A549 (cell line): ENCODE data around the gene PARD3B.

Experiments
- CEBPB ChIP-seq, 2 experiments: fragments of >200 bp in 1 of 2; sonication (Bioruptor Twin) in 1 of 2; formaldehyde crosslinking in 1 of 2; IDR thresholded peaks; 2 replicates each; pipeline ENCODE4 v1.6.1; 2012 to 2016
- EP300 ChIP-seq, 2 experiments: fragments of >200 bp; sonication (Bioruptor Twin); formaldehyde crosslinking; IDR thresholded peaks; 2 replicates in 1 of 2; 3 replicates in 1 of 2; pipeline ENCODE4 v1.6.1; 2016 to 2017
- ESRRA ChIP-seq: fragments of 150-350 bp; IDR thresholded peaks from 2 replicates; pipeline ENCODE4 v1.6.1; 2014; ENCODE audit warnings: mild to moderate bottlenecking, low read length, borderline replicate concordance
- HOXB13 ChIP-seq: fragments of 250-450 bp; sonication (Bioruptor Pico); IDR thresholded peaks from 2 replicates; pipeline ENCODE4 v1.5.0; 2020; ENCODE audit warnings: low read depth, mild to moderate bottlenecking, moderate library complexity
- MAZ ChIP-seq: fragments of 150-350 bp; IDR thresholded peaks from 2 replicates; pipeline ENCODE4 v1.6.1; 2014; ENCODE audit warnings: antibody characterized with exemption, low read depth, low read length, borderline replicate concordance
- POLR2A ChIP-seq: IDR thresholded peaks from 2 replicates; pipeline ENCODE4 v1.6.1; 2012; ENCODE audit warnings: mild to moderate bottlenecking, low read length
- ZFP36 ChIP-seq: fragments of 450-650 bp; IDR thresholded peaks from 2 replicates; pipeline ENCODE4 v1.6.1; 2014; ENCODE audit warnings: borderline replicate concordance; ENCODE audit not compliant: partially characterized antibody
- TF ChIP-seq, protein P1 (sequence below): fragments of >200 bp; sonication (Bioruptor Twin); formaldehyde crosslinking; IDR thresholded peaks from 3 replicates; pipeline ENCODE4 v1.5.1; 2016
- TF ChIP-seq, protein P2 (sequence below): fragments of 450-650 bp; IDR thresholded peaks from 2 replicates; pipeline ENCODE4 v1.6.1; 2014; ENCODE audit warnings: antibody characterized with exemption
- TF ChIP-seq, protein P3 (sequence below): fragments of 250-450 bp; sonication (Bioruptor Pico); IDR thresholded peaks from 2 replicates; pipeline ENCODE4 v1.5.0; 2021; ENCODE audit warnings: mild to moderate bottlenecking, moderate library complexity, borderline replicate concordance
- TF ChIP-seq, protein P4 (sequence below): IDR thresholded peaks from 2 replicates; pipeline ENCODE4 v1.6.1; 2012
- TF ChIP-seq, protein P5 (sequence below): fragments of 200-600 bp; sonication (generic); IDR thresholded peaks from 2 replicates; pipeline ENCODE4 v1.6.1; 2016; ENCODE audit warnings: antibody characterized with exemption, mild to moderate bottlenecking, moderate library complexity

DNA sequence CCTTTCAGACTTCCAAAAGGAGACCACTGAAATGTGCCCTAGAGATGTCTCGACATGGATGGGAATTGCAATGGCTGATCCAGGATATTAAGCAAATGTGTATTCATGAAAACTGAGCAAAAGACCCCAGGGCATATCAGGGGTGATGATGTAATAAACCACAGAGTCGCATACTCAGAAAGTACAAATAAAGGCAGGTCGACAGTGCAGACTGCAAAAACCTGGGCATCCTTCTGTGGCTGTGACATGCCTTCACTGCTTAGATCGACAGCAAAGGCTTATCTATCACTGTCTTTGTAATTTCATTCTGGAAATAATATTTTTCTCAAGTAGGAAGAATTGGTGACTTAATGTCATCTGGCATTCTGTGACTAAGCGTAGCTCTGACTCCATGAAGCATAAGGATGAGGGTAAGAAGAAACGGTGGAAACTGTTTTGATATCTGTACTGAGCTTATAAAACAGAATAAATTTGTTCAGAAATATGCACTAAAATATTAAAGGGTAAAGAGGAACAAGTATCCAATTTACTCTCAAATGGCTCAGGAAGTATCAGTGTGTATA is 1021.4 kb downstream of the PARD3B start:
- no peak for TF ChIP-seq EP300 (IDR thresholded peaks at IDR 0.05)
- TF ChIP-seq, protein P1, sequence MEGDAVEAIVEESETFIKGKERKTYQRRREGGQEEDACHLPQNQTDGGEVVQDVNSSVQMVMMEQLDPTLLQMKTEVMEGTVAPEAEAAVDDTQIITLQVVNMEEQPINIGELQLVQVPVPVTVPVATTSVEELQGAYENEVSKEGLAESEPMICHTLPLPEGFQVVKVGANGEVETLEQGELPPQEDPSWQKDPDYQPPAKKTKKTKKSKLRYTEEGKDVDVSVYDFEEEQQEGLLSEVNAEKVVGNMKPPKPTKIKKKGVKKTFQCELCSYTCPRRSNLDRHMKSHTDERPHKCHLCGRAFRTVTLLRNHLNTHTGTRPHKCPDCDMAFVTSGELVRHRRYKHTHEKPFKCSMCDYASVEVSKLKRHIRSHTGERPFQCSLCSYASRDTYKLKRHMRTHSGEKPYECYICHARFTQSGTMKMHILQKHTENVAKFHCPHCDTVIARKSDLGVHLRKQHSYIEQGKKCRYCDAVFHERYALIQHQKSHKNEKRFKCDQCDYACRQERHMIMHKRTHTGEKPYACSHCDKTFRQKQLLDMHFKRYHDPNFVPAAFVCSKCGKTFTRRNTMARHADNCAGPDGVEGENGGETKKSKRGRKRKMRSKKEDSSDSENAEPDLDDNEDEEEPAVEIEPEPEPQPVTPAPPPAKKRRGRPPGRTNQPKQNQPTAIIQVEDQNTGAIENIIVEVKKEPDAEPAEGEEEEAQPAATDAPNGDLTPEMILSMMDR = no peak
- TF ChIP-seq, protein P2, sequence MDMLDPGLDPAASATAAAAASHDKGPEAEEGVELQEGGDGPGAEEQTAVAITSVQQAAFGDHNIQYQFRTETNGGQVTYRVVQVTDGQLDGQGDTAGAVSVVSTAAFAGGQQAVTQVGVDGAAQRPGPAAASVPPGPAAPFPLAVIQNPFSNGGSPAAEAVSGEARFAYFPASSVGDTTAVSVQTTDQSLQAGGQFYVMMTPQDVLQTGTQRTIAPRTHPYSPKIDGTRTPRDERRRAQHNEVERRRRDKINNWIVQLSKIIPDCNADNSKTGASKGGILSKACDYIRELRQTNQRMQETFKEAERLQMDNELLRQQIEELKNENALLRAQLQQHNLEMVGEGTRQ = no peak
- TF ChIP-seq POLR2A = no peak
- no peak for TF ChIP-seq HOXB13 (CRISPR knock-in tag)
- TF ChIP-seq, protein P3, sequence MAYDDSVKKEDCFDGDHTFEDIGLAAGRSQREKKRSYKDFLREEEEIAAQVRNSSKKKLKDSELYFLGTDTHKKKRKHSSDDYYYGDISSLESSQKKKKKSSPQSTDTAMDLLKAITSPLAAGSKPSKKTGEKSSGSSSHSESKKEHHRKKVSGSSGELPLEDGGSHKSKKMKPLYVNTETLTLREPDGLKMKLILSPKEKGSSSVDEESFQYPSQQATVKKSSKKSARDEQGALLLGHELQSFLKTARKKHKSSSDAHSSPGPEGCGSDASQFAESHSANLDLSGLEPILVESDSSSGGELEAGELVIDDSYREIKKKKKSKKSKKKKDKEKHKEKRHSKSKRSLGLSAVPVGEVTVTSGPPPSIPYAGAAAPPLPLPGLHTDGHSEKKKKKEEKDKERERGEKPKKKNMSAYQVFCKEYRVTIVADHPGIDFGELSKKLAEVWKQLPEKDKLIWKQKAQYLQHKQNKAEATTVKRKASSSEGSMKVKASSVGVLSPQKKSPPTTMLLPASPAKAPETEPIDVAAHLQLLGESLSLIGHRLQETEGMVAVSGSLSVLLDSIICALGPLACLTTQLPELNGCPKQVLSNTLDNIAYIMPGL (CRISPR knock-in tag) = no peak
- TF ChIP-seq, protein P4, sequence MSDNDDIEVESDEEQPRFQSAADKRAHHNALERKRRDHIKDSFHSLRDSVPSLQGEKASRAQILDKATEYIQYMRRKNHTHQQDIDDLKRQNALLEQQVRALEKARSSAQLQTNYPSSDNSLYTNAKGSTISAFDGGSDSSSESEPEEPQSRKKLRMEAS = no peak
- TF ChIP-seq, protein P5, sequence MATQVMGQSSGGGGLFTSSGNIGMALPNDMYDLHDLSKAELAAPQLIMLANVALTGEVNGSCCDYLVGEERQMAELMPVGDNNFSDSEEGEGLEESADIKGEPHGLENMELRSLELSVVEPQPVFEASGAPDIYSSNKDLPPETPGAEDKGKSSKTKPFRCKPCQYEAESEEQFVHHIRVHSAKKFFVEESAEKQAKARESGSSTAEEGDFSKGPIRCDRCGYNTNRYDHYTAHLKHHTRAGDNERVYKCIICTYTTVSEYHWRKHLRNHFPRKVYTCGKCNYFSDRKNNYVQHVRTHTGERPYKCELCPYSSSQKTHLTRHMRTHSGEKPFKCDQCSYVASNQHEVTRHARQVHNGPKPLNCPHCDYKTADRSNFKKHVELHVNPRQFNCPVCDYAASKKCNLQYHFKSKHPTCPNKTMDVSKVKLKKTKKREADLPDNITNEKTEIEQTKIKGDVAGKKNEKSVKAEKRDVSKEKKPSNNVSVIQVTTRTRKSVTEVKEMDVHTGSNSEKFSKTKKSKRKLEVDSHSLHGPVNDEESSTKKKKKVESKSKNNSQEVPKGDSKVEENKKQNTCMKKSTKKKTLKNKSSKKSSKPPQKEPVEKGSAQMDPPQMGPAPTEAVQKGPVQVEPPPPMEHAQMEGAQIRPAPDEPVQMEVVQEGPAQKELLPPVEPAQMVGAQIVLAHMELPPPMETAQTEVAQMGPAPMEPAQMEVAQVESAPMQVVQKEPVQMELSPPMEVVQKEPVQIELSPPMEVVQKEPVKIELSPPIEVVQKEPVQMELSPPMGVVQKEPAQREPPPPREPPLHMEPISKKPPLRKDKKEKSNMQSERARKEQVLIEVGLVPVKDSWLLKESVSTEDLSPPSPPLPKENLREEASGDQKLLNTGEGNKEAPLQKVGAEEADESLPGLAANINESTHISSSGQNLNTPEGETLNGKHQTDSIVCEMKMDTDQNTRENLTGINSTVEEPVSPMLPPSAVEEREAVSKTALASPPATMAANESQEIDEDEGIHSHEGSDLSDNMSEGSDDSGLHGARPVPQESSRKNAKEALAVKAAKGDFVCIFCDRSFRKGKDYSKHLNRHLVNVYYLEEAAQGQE = no peak
- TF ChIP-seq MAZ = no peak
- TF ChIP-seq ESRRA = no peak
- no peak for TF ChIP-seq CEBPB (IDR thresholded peaks at IDR 0.05)
- no peak for TF ChIP-seq ZFP36
